Fibroblast of the aortic adventitia (primary cell): Measurements from ENCODE around the gene BTBD2. TPM values are rescaled to one million over a fixed set of nuclear protein-coding genes. Genes with fewer than 3 reads are reported as not detected.

Experiments used
- DNase-seq: peaks from one replicate; pipeline ENCODE4 v3.0.0-alpha.2; 2010; ENCODE audit warnings: low read depth
- H3K4me3 ChIP-seq: 2 replicates; pipeline ENCODE4 v1.5.1; 2011; ENCODE audit warnings: low read depth, mild to moderate bottlenecking, control low read depth, low read length, moderate library complexity
- total RNA-seq: library from RNA; depleted of rRNA; stranded (reverse); fragments of >200 nt; gene quantifications from 2 replicates; pipeline ENCODE4 v1.2.3, GENCODE V29; 2012; ENCODE audit warnings: low replicate concordance
- TF ChIP-seq, protein P1 (sequence below): IDR thresholded peaks from 2 replicates; pipeline ENCODE4 v1.5.1; 2011; ENCODE audit warnings: mild to moderate bottlenecking, low read length, control low read depth, inconsistent platforms; ENCODE audit not compliant: insufficient read depth

The BTBD2 gene
- total RNA-seq, 1 donor, result 59.3 TPM

DNA sequence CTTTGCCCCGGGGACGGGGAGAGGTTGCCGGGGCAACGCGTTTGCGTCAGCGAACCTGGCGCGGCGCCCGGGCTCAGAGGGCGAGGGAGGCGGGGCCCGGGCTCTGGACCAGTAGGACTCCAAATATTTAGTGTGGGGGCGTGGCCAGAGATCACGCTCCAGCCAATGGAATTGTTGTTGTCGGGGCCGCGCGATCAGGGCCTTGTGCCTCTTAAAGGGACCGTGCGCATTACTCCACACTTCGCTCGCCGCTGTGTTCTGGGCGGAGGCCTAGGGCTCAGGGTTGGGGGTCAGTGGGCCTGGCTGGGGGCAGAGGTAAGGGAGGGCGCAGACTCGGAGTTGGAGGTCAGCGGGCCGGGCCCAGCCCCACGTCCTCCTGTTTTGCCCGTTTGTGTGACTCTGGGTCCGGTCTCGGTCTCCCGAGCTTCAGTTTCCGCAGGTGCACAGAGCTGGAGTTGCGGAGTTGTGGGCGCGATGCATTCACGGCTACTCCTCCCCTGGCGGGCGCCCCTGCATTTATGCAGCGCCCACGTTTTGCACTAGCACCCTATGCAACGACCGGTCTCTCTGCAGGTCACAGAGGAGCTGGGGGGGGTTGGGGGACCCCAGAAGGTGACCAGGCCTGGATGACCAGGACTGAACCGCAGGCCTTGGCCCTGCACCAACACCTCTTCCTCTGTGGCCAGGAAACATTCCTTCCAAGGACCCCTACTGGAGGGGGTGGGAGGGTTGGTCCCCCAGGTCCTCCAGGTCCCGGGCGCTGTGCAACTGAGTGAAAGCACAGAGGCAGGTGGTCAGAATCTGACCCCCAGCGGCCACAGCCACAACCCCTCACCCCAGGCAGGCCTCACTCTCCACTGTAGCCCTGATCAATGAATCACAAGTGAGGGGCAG is 46.2 kb upstream of the BTBD2 start:
- peak overlapping the region; percentile 73 for H3K4me3 ChIP-seq
- TF ChIP-seq, protein P1, sequence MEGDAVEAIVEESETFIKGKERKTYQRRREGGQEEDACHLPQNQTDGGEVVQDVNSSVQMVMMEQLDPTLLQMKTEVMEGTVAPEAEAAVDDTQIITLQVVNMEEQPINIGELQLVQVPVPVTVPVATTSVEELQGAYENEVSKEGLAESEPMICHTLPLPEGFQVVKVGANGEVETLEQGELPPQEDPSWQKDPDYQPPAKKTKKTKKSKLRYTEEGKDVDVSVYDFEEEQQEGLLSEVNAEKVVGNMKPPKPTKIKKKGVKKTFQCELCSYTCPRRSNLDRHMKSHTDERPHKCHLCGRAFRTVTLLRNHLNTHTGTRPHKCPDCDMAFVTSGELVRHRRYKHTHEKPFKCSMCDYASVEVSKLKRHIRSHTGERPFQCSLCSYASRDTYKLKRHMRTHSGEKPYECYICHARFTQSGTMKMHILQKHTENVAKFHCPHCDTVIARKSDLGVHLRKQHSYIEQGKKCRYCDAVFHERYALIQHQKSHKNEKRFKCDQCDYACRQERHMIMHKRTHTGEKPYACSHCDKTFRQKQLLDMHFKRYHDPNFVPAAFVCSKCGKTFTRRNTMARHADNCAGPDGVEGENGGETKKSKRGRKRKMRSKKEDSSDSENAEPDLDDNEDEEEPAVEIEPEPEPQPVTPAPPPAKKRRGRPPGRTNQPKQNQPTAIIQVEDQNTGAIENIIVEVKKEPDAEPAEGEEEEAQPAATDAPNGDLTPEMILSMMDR, result no peak
- DNase-seq, result peak; percentile 96

DNA sequence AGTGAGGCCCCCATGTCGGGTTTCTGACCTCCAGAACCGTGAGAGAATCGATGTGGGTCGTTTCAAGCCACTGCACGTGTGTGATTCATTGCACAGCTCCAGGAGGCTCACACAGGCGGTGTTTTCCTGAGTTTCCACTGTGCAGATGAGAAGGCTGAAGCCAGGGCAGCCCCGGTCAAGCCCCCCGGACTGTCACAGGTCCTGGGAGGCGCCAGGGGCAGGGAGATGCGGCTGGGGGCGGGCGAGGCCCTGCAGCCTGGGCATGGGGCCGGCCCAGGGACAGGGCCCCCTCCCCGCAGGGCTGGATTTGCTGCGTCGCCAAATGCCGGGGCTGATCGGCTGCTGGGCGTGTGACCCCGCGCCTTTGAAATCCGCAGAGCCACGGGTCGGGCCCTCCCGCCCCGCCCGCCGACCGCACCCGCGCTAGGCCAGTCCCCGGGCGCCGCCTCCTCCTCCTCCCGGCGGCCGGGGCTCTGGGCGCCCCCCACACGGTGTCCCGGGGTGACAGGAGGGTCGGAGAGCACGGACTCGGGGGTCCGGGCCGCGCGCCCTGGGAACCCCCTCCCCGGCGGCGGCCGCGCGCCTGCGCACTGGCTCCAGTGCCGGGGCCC is 45.5 kb upstream of the BTBD2 start:
- H3K4me3 ChIP-seq, result peak overlapping the region; percentile 59
- TF ChIP-seq, protein P1, result no peak
- peak; percentile 79 for DNase-seq

DNA sequence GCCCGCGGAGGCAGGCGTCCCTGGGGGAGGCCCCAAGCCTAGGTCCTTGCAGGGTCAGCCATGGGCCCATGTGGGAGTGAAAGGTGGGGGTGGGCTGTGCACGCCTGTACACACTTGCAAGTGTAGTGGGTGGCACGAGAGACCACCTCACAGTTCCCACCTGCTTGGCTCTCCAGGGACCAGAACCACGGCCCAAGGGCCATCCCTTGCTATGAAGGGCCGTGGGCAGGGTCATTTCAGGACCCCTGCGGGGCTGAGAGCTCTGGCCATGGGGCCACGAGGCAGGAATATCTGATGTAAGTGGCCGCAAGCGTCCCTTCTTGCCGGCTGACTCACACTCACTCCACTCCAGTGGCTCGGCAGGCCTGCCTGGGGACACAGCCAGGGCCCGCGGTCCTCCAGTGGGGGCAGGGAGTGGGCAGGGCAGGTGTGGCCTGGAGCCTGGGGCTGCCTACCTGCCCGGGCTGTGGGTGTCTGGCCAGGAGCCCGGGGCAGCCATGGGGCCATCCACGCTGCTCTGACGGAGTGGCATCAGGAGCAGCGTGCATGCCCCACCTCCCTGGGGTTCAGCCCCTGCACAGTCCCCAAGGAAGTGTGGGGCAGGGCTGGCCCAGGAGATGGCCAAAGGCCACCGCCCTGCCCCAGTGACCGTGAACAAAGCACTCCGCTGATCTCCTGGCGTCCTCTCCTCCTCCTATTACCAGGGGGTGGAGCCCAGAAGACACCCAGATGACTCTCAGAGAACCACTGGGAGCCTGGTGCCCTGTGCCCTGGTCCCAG is 44.1 kb upstream of the BTBD2 start:
- peak; percentile 88 for DNase-seq
- TF ChIP-seq, protein P1, result no peak
- H3K4me3 ChIP-seq, result no peak overlapping the region

DNA sequence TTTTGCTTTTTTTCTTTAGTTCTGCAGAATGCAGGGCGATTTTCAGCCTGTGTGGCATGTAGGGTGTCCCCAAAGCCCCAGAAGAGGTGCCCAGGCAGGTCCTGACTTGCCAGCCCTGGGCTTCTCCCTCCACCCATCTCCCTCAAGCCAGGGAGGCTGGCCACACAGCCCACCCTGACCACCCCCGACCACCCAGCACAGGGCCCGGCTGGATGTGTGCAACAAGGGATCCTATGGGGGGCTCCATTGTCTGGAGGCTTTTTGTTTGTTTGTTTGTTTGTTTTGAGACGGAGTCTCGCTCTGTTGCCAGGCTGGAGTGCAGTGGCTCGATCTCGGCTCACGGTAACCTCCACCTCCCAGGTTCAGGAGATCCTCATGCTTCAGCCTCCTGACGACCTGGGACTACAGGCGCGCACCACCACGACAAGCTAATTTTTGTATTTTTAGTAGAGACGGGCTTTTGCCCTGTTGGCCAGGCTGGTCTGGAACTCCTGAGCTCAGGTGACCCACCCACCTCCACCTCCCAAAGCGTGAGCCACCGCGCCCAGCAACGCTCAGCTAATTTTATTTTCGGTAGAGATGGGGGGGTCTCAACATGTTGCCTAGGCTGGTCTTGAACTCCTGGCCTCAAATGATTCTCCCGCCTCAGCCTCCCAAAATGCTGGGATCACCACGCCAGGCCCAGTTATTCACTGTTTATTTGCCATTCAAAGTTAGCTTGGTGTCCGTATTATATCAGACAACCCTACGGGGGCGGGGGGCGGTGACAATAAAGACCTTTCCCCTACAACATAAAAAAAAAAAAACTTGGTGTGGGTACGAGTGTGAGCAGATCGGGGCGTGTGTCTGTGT is 43.3 kb upstream of the BTBD2 start:
- TF ChIP-seq, protein P1, result no peak
- no peak overlapping the region for H3K4me3 ChIP-seq
- DNase-seq, result no peak

DNA sequence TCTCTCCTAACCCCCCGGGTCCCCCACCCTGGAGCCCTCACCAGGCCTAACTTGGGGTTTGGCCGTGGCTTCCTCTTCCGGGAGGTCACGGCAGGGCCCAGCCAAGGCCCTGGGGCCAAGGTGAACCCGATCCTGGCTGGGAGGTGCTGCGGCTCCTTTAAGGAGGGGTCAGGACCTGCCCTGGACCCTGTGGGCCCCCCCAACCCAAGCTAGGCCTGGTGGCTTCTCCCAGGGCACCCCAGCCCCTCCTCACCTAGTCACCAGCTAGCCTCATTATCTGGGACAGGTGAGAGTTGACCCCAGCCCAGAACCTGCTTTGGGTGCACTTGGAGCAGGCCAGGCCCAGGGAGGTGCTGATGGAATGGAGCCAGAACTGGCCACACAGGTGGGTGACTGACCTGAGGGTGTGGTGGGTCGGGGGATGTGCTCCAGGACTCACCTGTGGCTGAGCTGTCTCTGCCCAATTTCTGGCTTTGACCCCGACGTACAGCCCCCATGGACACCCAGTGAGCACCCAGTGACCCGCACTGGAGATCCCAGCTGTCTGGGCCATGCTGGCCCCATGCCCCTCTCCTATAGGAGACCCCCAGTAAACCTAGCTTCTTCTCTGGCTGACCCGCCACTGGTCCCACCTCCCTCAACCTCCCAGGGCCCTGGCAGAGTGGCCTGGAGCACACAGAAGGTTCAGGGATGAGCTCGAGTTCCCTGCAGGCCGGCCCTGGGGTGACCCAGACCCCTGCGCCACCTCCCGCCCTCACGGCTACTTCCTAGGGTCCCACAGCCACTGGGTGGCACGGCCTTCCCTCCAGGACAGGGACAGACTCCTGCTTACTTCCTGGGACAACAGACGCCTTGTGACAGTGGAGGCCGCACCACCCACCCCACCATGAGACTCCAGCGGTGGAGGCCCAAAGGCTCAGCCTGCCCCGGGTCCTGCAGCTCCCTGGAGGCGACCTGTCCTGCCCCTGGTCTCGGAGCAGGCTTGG is 42.3 kb upstream of the BTBD2 start:
- no peak overlapping the region for H3K4me3 ChIP-seq
- TF ChIP-seq, protein P1, result no peak
- no peak for DNase-seq
